NCI-H2196 treated with DMSO at 0.1 percent for 48 hours (cell line): ENCODE results near the gene RPS19.
"Not testable (repeated sequence)": the region's sequence is repeated elsewhere in the genome, so short reads cannot be mapped to it uniquely, and the experiment has no call there.

Experiments used
- DNase-seq: peaks from one replicate; lab custom pipeline; 2025; ENCODE audit not compliant: unreplicated experiment; lab: John Stamatoyannopoulos, UW

RPS19 gene

GRCh38 chr19:41912899-41913537 is 53.0 kb downstream of the RPS19 start:
- DNase-seq = no peak

GRCh38 chr19:41913538-41914423 is 53.7 kb downstream of the RPS19 start:
- DNase-seq = no peak

GRCh38 chr19:41914424-41914834 is 54.4 kb downstream of the RPS19 start:
- DNase-seq = not testable (repeated sequence)

GRCh38 chr19:41915021-41915775 is 55.1 kb downstream of the RPS19 start:
- DNase-seq = no peak

- DNase-seq = no peak
These were observed 55.8 kb downstream of the RPS19 start for GRCh38 chr19:41915776-41916414.

GRCh38 chr19:41917676-41918075 is 57.6 kb downstream of the RPS19 start:
- no peak for DNase-seq

GRCh38 chr19:41918095-41918494 is 58.0 kb downstream of the RPS19 start:
- no peak for DNase-seq

- no peak for DNase-seq
These were observed 58.7 kb downstream of the RPS19 start for GRCh38 chr19:41918653-41919244.

- DNase-seq = no peak
These were observed 60.1 kb downstream of the RPS19 start for GRCh38 chr19:41919948-41920712.

- no peak for DNase-seq
These were observed 61.0 kb downstream of the RPS19 start for GRCh38 chr19:41920882-41921576.

GRCh38 chr19:41921577-41922576 is 61.8 kb downstream of the RPS19 start:
- no peak for DNase-seq
